SJSA1 (cell line): ENCODE results near the gene DAPK2. TPM values are rescaled to one million over a fixed set of nuclear protein-coding genes. Genes with fewer than 3 reads are reported as not detected.

Experiments
- DNase-seq, 2 experiments: peaks; one replicate each; pipeline ENCODE4 v3.0.0-alpha.2; 2015 to 2020; ENCODE audit warnings: low spot score in 2 of 2, low read depth in 1 of 2
- H3K27ac ChIP-seq: fragments of 250-450 bp; sonication (Bioruptor Pico); 2 replicates; pipeline ENCODE4 v1.5.1; 2020; ENCODE audit warnings: mild to moderate bottlenecking, moderate library complexity
- H3K27me3 ChIP-seq: fragments of 250-450 bp; sonication (Bioruptor Pico); replicated peaks from 2 replicates; pipeline ENCODE4 v1.5.1; 2020; ENCODE audit warnings: mild to moderate bottlenecking, moderate library complexity
- H3K36me3 ChIP-seq: fragments of 250-450 bp; sonication (Bioruptor Pico); 2 replicates; pipeline ENCODE4 v1.5.1; 2020; ENCODE audit warnings: mild to moderate bottlenecking
- H3K4me1 ChIP-seq: fragments of 250-450 bp; sonication (Bioruptor Pico); replicated peaks from 2 replicates; pipeline ENCODE4 v1.6.1; 2021; ENCODE audit warnings: mild to moderate bottlenecking
- H3K4me3 ChIP-seq: fragments of 250-450 bp; sonication (Bioruptor Pico); 2 replicates; pipeline ENCODE4 v1.5.1; 2020; ENCODE audit warnings: mild to moderate bottlenecking
- H3K9me3 ChIP-seq: fragments of 250-450 bp; sonication (Bioruptor Pico); replicated peaks from 2 replicates; pipeline ENCODE4 v1.5.1; 2020; ENCODE audit warnings: mild to moderate bottlenecking
- total RNA-seq: library from RNA; depleted of rRNA; stranded (reverse); fragments of >200 nt; shearing (Covaris generic); gene quantifications from 2 replicates; pipeline ENCODE4 v1.2.3, GENCODE V29; 2014; rRNA removed

Gene DAPK2
- total RNA-seq, 1 experiment from 2014 or later, result 0.34 TPM

- Histone ChIP-seq H3K4me3 (no peak overlapping the region), H3K27ac (no peak overlapping the region; the same call in 1 of the 2 replicates), H3K4me1 (peaks cover 15% of the 10 kb centered on the region), H3K27me3 (no peaks in the 10 kb centered on the region), H3K36me3 (no peaks in the 10 kb centered on the region), H3K9me3 (no peaks in the 10 kb centered on the region)
- DNase-seq, result no peak
These were observed 188.8 kb downstream of the DAPK2 start for GRCh38 chr15:63857461-63857856.

Other genes starting within 250 kb of the DAPK2 start
- gene HERC1, start 212.5 kb downstream of the DAPK2 start, total RNA-seq, result 54.5 and 93.3 TPM in 2 replicates
- 116 and 182 TPM in 2 replicates for gene CIAO2A, start 47.4 kb upstream of the DAPK2 start, total RNA-seq
- 26.3 and 39.5 TPM in 2 replicates for gene SNX1, start 49.5 kb upstream of the DAPK2 start, total RNA-seq
- 0.05 TPM in 1 of 2 replicates, not detected in the other for gene SNX22, start 105.2 kb upstream of the DAPK2 start, total RNA-seq
- 504 and 670 TPM in 2 replicates for gene PPIB, start 116.5 kb upstream of the DAPK2 start, total RNA-seq